22Rv1 (cell line): ENCODE measurements around the gene SEMA5A.
"Not testable (repeated sequence)": the region's sequence is repeated elsewhere in the genome, so short reads cannot be mapped to it uniquely, and the experiment has no call there.

Source experiments
- H3K27ac ChIP-seq: fragments of 450-650 bp; 2 replicates; pipeline ENCODE4 v1.5.1; 2017
- ZFX ChIP-seq: fragments of 450-650 bp; IDR thresholded peaks from 2 replicates; pipeline ENCODE4 v1.6.1; 2017; ENCODE audit warnings: antibody characterized with exemption, borderline replicate concordance
- TF ChIP-seq, protein P1 (sequence below): fragments of 450-650 bp; IDR thresholded peaks from 2 replicates; pipeline ENCODE4 v1.5.1; 2017; ENCODE audit warnings: mild to moderate bottlenecking

SEMA5A gene

DNA sequence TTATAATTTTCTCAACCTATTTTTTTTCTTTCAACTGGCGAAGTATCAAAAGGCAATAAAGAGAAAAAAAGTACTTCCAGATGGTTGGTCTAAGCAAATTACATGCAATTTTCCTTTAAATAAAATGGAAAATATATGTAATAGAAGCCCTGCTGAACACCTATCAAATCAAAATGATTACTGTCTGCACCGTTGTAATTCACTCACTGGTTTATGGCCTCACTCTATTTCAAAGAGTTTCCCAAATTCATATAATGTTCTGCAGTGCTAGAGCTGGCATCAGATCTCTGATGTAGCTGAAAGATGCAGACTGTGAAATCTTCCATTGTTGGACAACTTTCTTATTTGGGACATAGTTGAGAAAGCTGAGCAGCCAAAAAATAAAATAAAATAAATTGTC is 130.3 kb downstream of the SEMA5A start:
- no peak overlapping the region for H3K27ac ChIP-seq
- TF ChIP-seq, protein P1, sequence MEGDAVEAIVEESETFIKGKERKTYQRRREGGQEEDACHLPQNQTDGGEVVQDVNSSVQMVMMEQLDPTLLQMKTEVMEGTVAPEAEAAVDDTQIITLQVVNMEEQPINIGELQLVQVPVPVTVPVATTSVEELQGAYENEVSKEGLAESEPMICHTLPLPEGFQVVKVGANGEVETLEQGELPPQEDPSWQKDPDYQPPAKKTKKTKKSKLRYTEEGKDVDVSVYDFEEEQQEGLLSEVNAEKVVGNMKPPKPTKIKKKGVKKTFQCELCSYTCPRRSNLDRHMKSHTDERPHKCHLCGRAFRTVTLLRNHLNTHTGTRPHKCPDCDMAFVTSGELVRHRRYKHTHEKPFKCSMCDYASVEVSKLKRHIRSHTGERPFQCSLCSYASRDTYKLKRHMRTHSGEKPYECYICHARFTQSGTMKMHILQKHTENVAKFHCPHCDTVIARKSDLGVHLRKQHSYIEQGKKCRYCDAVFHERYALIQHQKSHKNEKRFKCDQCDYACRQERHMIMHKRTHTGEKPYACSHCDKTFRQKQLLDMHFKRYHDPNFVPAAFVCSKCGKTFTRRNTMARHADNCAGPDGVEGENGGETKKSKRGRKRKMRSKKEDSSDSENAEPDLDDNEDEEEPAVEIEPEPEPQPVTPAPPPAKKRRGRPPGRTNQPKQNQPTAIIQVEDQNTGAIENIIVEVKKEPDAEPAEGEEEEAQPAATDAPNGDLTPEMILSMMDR = no peak
- no peak for TF ChIP-seq ZFX

DNA sequence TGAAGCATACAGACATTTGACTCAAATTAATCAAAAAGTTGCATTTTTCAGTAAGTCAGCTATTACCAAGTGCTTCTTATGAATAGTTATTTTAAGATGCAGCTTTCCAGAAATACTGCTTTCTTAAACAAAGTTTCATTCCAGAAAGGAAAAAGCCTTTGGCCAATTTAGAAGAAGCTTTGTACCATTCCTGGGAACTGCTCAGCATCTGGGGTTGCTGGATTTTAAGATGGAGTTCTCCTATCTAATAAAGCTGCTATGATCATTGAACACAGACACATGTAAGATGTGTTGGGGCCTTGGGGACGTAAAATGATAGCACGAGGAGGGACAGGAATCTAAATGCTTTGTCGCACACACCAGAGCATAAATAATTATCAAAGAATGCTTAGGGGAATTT is 130.8 kb downstream of the SEMA5A start:
- TF ChIP-seq, protein P1 = no peak
- TF ChIP-seq ZFX = no peak
- no peak overlapping the region for H3K27ac ChIP-seq

DNA sequence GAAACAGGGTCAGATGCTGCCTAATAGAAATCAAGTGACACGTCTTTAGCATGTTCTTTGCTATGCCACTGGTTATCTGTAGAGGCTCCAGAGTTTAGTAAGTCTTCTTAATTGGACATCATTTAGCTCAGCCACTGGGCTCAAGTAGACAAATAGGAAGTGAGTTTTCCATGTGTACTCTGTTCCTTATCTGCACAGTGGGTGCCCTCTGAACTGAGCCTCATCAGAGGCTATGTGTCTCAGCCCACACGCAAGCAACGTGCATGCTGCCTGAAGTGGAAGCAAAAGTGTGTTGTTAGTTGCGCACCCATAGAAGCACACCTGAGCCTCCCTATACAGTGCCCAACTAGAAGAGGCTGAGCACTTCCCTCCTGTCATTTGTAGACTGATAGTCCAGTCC is 134.7 kb downstream of the SEMA5A start:
- no peak for TF ChIP-seq ZFX
- TF ChIP-seq, protein P1 = no peak
- no peak overlapping the region for H3K27ac ChIP-seq

DNA sequence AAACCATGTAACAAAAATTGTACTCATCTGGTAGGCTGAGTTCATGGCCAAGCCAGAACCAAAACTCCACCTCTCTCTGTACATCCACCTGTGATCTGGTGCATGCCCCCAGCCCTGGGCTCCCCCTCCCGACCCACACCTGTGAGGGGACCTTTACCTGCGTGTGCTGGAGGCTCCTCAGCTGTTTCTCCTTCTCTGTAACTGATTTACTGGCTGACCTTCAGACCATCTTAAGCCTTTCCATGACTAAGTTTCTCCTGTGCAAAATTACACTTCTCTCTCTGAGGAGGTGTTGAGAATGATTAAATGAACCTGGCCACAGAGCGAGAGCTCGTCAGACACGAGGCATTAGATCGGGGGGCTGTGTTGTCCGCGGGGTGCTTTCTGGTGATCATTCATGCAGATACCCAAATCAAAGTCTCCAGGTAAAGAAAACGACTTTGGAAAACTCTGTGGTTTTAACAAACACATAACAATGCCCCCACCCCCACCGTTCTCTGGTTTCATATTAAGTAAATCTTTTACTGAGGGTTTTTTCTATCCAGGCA is 136.4 kb downstream of the SEMA5A start:
- no peak for TF ChIP-seq ZFX
- TF ChIP-seq, protein P1 = no peak
- H3K27ac ChIP-seq = no peak overlapping the region

DNA sequence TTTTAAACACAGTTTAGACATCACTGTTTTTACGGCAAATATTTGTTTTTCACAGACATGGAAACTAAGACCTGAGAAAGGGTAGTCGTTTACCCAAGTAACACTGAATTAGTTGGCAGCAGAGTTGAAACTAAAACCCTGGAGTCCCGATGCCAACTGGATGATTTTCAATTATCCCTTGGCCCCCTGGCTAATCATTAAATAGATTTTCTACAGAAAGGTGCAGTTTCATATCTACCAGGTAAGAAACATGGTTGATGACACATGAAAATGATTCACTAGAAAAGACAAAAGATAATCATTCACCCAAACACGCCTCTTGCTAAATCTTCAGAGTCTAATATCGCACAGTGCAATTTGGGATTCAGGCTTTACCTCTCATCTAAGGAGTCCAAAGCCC is 136.9 kb downstream of the SEMA5A start:
- no peak for TF ChIP-seq ZFX
- TF ChIP-seq, protein P1 = no peak
- no peak overlapping the region for H3K27ac ChIP-seq

DNA sequence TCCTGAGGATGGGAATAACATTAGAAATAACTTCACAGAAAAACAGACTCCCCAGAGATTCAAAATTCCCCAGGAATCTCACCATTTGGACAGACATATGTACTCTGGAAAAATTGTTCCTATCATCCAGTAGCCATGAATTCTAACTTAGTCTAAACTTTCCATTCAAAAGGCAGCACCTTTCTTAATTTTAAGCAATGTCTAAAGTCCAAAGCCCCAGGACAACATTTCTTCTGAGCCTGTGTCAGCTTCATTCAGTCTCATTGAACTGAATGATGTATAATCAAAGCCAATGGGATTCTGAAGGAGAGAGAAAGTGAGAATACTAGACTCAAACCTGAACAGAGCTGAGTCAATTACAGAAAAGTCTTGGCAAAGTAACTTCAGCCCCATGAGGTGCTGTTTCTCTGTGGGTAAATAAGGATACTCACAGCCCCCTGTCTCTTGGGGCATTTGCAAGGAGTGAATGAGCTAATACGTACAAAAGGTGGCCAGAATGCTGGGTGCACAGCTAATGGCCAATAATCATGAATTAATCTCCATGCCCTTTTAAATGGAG is 140.6 kb downstream of the SEMA5A start:
- H3K27ac ChIP-seq = no peak overlapping the region
- TF ChIP-seq, protein P1 = no peak
- TF ChIP-seq ZFX = no peak

DNA sequence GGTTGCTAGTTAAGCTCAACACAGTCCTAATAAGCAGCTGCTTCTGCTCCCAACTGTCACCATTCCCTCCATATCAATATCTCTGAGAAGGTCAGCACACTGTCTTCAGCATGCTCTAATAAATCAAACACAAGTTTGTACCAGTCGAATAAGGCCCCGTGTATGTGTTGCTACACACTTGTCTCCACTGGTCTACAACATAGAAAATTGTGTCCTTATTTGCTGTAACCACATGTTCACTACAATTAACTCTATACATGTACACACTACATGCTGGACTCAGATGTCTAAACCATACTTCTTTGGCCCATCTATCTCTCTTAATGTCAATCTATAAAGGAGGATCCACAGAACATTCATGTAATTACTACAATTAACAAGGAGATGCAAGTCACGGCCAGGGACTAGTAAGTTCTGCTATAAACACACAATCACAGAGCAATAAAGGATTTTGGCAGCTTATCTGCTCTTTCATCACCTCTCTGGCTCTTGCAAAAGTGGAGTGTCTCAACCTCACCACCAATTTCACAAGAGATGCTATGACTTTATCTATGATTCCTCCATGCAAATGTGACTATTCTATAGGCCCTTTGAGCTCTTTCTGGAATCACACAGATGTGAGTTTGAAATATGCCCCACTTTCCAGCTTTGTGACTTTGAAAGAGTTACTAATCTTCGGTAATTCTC is 143.9 kb downstream of the SEMA5A start:
- TF ChIP-seq ZFX = no peak
- H3K27ac ChIP-seq = no peak overlapping the region

DNA sequence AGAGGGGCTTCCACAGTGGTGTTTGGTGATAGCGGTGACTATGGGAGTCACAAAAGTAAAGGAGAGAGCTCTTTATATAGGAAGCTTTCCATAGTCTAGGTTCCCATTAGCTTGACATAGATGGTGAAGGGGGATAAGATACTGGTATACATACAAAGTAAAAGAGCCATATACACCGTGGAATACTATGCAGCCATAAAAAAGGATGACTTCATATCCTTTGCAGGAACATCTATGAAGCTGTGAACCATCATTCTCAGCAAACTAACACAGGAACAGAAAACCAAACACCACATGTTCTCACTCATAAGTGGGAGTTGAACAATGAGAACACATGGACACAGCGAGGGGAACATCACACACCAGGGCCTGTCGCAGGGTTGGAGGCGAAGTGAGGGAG is 146.1 kb downstream of the SEMA5A start:
- H3K27ac ChIP-seq = not testable (repeated sequence)
